ENCODE data around the gene HARBI1.

GRCh38 chr11:46560300-46560991 is 56.6 kb downstream of the HARBI1 start:
- TF ChIP-seq POLR2A (IDR thresholded peaks at IDR 0.05) (no peak), CTCF (IDR thresholded peaks at IDR 0.05) (no peak), POLR2AphosphoS5 (IDR thresholded peaks at IDR 0.05) (no peak)

Measured in suprapubic skin (tissue), 4 donors.